GM21367 (cell line): ENCODE results near the gene ABCA4.

Experiments
- ATAC-seq: cut with Tn5 transposase; IDR thresholded peaks from one replicate; pipeline ENCODE4 v1.9.1; 2021; ENCODE audit not compliant: unreplicated experiment

ABCA4 gene

DNA sequence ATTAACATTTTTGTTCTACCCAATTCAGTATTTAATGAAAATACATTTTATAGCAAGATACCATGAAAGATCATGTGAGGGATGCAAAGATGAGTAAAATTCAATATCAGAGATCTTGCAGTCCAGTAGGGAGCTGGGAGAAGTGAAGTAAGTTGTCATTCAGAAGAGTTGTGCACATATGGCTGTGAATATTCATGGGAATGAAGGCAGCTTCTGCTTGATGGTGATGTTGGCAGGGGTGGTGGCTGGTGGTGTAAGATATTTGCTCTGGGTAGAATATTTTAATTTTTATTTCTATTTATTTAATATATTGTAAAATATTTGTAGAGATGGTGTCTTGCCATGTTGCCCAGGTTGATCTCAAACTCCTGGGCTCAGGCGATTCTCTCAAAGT is 139.7 kb downstream of the ABCA4 start:
- no peak for ATAC-seq

DNA sequence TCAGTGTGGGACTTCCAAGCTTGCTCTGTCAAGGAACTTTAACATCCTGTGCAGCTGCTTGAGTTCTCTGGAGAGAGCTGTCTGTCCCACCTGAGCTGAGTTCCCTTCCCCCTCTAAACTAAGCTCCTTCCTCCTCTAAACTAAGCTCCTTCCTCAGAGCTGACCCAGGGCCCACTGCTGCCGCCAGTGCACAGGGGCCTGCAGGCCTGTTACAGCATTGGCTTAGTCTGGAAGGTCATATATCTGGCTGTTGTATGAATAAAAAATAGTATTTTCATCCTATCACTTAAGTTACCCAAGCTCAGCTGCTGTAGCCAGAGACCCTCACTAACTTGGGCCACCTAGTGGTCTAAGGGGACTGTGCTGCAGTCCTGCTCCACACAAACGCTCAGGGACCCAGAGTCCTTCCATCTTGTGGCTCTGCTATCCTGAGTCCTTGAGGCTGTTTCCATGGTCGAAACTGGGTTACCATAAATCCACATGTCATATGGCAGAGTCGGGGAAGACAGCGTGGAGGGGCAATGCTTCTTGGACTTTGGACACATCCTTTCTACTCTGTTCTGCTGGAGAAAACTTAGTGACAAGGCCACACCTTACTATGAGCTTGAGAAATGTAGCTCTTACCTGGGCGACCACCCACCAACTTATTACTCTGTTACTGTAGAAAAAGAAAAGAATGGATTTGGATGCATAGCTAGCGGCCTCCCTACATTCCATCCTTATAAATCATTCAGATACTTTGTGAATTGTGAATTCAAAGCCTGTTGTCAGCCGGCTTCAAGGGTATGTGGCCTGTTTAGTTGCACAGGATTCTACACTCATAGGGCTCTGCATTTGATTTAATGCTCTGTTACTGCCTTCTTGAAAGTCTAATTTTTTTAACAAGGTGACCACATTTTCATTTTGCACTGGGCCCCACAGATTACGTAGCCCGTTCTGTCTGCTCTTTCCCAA is 140.4 kb downstream of the ABCA4 start:
- ATAC-seq: no peak

DNA sequence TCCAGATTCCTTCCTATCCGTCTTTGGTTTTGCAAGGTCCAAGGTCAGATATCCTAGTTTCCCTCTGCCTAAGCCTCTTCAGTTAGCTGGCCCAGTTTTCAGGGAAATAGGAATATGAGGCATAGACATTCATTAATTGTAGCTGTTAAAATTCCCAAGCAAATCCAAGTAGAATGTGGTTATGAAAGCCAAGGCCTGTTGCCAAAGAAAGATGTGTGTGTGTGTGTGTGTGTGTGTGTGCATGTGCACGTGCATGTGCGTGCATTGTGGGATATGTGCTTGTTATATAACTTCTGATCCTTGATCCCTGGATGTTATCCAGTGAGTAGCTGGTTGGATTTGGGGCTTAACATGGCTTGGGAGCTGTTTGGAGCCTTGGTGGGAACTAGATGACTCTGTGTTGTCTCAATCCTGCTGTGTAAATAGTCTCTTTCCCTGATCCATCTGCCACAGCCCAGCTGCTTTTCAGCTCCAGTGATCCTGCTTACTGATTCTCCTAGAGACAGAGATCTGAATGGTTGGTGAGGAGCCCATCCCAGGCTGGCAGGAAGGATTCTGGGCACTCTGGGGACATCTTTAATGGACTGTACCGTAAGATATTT is 141.1 kb downstream of the ABCA4 start:
- no peak for ATAC-seq

DNA sequence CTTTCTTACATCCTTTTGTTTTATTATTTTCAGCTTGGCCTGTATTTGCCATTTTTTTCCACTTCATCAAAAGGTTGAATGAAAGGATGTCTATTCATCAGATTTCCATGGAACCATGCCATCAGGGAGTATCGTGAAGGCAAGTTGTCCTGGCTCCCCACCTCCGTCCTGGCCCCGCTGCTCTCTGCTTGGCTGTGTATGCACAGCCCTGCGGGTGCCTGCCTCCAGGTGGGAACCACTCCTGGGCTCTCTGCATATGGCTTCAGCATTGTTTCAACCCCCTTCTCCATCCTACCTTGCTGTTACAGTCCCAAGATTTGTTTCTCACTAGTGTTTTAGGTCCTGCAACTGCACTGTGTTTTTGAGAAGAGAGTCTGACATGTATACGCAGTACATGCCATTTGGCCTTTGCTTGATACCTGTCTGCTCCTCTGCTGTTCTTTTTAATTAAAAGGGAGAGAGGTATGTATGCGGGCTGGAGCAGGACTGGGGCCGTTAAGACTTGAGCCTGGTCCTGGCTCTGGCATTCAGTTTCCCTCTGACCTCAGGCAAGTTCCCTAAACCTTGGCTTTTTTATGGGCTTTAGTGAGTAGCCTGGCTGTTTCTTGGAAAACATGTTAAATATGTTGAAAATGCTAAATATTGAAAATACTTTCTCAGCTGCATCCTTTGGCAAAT is 141.8 kb downstream of the ABCA4 start:
- ATAC-seq: no peak

DNA sequence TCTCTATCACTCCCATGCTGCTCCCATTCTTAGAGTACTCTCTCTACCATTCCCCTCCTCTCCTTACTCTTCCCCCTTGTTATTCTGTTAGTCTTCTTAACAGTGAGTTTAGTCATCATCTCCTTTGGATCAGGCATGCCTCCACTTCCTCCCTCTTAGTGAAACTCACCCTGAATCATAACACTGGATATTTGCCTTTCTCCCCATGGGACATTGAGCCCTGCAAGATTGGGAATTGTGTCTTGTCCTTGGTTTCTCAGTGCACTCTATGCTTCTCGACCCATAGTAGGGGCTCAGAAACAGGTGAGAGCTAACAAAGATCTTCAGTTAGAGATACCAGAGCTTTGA is 143.4 kb downstream of the ABCA4 start:
- no peak for ATAC-seq

DNA sequence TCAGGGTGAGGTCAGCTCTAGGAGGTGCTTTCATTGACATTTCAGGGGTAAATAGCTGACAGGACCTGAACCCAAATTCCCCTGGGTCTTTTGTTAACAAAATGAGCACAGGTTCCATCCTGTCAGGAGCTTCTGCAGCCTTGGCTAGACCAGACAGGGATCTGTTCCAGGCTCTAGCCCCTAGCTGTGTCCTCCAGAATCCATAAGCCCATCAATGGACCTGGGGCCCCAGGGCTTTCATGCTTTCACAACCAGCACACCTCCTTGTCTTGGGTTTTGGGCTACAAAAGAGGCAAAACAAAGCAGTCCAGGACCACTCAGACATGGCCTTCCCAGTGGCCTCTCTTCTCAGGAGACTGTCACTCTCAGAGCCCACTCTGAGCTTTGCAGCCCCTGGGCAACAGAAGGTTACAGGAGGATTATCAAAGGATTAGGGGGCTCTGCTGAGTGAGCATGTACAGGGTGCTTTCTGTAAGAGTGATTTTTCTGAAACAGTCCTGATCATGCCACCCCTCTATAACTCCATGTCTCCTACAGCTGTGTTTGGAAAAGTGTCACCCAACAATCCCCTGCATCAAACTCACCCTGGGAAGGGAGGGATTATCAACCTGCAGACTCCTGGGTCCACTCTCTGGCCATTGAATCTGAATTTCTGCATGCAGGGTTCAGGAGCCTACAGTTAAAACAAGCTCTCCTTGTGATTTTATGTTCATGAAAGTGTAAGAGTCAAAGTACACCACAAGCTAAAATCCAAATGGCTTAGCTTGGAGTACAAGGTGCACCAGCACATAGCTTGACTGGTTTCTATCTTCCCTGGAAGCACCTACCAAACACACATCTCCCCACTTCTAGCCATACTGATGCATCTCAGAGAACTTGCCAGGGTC is 144.0 kb downstream of the ABCA4 start:
- no peak for ATAC-seq

DNA sequence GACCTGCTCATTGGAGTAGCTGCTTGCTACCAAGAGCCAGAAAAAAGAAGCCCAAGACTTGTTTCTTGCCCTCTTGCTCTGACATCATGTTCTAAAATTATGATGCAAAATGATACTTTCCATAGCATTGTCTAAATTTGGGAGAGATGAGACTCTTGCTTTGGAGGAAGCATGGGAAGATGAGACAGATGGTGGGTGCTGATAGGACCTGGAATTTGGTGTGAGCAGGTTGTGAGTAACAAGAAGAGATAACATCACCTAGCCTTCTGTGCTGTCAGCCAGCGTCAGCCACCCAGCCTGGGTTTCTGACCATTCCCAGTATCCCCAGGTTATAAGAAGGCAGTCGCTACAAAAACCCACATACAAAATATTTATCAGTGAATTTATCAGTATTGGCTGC is 144.7 kb downstream of the ABCA4 start:
- no peak for ATAC-seq

DNA sequence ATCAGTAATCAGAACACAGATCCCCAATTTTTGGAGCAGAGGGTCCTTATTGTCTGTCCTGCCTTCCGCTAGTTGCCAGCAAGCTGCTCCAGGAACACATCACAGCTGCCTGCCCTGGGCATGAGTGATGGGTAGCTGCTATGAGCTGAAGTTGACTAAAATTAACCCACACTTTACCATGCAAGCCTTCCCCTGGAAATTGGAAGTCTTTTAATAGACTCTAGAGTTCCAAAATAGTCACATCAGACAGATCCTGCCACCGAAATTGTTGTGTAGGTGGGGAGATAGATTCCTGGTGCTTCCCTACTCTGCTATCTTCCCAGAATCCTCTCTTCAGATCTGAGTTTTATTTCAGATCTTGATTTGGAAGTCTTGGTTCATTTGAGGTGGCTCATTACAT is 148.6 kb downstream of the ABCA4 start:
- ATAC-seq: no peak

DNA sequence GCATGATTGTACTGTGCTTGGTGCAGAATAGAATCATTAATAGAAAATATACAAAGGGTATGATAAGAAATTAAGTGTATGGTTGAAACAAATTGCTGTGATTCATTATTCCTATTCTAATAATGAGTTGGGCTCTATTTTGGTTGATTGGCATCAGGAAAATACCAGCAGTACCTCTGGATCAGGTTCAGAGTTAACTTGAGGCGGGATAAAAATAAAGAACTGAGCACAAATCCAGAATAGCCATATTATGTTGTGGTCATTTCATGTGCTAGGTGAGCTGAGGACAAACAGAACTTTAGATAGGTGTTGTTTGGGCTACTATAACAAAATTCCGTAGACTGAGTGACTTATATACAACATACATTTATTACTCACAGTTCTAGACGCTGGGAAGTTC is 151.1 kb downstream of the ABCA4 start:
- ATAC-seq: no peak

DNA sequence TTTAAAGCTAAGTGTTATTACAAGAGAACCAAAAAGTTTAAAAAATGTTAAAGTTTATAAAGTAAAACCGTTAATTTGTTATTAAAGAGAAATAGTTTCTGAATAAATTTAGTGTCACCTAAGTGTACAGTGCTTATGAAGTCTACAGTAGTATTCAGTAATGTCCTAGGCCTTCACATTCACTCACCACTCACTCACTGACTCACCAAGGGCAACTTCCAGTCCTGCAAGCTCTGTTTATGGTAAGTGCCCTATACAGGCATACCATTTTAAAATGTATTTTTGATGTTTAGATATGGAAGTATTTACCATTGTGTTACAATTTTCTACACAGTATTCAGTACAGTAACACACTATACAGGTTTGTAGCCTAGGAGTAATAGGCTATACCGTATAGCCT is 151.6 kb downstream of the ABCA4 start:
- ATAC-seq: no peak

DNA sequence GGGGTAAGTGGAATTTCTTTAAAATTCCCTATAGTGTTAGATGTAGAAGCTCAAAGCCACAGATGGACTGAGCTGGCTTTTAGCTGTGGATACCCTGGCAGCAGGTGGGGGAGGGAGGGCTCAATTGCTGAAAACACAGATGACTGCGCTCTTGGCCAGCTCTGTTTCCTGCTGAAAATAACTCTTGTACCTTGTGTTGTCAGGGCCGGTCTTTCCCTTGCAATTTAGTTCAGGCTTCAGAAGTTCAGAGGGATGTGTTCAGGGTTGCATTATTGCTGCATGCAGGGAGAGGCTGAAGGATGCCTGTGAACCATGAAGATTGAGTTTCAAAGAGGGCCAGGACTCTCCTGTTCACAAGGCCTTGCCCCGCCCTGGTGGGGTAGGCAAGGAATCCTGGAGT is 153.6 kb downstream of the ABCA4 start:
- ATAC-seq: no peak

DNA sequence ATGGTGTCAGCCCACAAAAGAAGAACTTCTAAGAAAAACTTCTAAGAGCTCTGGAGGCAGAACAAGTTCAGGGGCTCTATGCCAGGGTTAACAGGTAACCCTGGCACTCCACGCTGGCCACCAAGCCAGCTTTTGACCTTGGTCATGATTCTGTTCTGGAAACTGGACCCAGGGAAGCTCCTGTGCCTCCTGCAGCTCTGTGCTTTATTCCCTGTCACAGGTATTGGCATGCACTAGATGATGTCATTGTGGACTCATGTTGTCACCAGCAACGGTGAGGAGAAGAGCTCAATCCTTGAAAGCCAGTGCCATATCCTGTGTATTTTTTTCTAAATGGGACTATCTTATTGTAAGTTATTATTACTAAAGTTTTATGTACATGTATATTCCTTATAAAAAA is 155.1 kb downstream of the ABCA4 start:
- ATAC-seq: no peak

DNA sequence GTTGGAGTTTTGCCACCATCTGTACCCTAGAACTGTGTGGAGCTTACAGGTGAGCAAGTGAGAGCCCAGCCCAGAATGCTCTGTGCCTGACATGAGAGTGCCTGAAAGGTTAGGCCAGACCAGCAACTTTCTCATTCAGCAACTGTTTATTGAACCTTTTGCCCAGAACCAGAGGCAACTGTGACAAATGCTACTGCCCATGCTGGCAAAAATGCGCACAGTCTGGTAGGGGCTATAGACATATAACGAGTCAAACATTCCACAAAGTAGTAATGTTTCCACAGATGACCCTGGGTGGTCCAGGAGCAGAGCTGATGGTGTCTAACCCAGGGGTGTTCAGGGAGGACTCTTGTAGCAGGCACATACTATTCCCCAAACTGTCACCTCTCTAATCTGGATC is 155.7 kb downstream of the ABCA4 start:
- ATAC-seq: no peak

DNA sequence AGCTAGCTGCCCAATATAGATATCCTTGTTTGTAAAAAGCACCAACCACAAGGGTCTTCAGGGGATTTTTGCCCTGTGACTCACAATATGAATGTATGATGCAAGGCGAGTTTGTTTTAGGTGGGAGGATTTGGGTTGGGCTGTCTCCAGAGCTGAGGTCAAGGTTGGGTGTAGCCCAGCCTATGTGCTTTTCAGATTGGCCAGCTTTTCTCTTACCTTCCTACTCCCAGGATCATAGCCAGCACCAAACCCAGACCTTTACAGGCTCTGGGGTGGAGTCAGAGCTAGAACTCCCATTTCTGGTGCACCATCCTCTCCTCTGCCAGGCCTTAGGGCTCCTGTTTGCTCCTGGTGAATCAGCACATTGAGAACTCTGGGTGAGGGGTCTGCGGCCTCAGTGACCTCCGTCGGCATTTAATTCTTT is 156.2 kb downstream of the ABCA4 start:
- ATAC-seq: no peak

DNA sequence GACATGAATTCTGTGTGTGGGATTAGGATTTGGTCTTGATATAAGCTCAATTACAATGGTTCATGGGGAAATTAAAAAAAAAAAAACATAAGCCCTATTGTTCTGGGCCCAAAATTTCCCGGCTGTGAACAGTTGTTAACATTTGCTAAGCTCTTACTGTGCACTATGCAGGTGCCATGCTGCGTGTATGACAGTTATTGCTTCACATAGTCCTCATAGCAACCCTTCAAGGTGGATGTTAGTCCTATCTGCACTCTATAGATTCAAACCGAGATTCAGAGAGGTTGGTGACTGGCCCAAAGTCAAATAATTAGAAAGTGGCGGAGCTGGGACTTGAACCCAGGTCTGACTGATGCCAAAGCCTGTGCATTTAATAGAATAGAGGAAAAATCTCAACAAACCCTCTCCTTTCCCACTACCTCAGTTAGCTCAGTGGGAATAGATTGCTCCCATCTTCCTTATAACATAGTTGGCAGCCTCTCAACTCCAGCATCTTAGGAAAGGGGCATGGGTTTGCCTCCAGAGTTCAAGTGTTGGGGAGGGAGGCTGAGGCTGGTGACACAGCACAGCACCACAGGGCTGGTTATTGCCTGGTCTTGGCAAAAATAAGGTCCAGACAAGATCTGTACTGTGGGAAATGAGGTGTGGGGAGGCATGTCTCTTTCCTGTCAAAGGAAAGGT is 156.7 kb downstream of the ABCA4 start:
- no peak for ATAC-seq

DNA sequence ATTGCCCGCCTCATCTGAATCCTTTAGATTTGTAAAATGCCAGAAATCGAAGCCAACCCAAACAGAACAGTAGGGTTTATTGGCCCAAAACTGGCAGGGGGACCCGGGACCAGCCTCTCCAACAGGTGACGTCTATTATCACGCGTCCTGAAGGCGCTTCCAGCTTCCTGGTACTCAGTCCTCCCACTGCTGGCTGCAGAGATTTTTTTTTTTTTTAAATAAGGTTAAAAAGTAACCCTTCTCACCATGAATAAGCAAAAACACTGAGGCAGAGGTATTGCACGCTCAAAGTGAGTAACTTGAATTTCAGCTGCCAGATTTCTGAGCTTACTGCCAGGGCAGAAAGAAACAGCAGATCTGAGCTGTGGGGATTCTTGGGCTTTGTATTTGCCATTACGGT is 157.4 kb downstream of the ABCA4 start:
- no peak for ATAC-seq

DNA sequence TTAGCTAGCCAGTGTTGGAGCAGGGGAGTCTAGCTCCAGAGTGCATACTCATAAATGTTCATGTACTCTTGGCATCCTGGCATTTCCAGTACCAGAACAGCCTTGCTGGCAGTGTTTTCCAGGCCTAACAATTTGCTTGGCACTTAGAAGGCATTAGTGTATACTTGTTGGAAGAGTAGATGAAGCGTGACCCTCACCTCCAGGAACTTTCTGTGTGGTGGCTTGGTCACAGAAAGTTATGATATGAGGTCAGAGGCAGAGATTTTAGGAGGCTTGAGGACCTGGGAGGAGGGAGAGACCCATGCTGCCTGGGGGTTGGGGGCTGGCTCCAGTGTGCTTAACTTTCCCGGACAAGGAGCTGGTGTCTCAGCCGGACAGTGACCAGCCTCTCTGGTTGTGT is 159.0 kb downstream of the ABCA4 start:
- no peak for ATAC-seq

DNA sequence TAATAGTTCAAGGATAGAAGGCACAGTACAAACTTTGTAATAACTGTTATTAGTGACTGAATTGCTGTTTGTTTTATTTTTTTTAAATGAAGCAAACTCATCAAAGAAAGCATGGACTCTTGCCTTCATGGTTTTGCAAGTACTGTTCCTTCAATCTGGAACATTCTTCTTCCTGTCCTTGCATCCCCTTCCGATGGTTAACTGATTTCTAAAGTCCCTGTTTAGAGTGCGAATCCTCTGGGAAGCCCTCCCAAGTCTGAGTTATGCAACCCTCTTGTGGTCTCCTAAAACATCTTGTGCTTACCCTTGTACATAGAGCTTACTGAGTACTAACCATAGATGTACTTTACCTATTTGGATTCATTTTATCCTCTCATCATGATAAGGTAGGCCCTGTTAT is 159.5 kb downstream of the ABCA4 start:
- no peak for ATAC-seq

DNA sequence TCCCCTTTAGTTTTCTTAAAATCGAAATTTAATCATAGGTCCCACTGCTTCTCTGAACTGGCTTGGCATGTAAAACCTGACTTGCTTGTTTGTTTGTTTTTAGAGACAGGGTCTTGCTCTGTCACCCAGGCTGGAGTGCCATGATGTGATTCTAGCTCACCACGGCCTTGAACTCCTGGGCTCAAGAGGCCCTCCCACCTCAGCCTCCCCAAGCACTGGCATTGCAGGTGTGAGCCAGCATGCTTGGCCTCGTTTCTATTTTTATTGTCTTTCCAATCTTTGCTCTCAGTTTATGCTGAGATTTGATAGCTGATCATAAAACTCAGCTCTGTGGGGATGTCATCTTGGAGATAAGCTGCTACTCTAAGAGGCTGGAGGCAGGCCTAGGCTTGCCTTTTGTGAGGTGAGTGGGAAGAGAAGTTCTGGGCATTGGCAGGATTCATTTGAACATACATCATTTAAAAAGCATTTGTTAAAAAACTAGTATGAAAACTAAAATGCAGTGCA is 160.3 kb downstream of the ABCA4 start:
- no peak for ATAC-seq

DNA sequence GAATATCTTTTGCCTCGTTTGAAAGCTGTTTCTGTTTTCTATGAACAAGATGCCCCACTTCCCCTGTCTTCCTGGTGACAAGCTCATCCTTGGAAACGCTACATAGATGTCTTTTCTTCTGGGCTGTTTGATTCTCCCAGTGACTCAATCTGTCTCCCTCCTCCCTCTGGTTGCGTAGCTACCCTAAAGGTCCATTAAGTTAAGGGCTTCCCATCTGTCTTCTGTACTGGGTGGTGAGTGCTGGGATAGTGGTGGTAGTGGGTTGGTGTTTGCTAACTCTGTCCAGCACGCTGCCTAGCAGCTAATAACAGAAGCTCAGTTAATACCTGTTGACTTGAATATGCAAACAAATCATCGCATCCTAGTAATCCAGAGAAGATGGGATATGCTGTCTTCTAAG is 161.5 kb downstream of the ABCA4 start:
- no peak for ATAC-seq
